Activated effector memory CD4-positive, alpha-beta T cell treated with Interleukin-2 at 50 U/mL for 16 hours (primary cell): ENCODE measurements around the gene CR1.
"Not testable (repeated sequence)": the region's sequence is repeated elsewhere in the genome, so short reads cannot be mapped to it uniquely, and the experiment has no call there.

Experiments used
- DNase-seq: peaks from one replicate; pipeline ENCODE4 v3.0.0-alpha.2; 2020

CR1 gene

DNA sequence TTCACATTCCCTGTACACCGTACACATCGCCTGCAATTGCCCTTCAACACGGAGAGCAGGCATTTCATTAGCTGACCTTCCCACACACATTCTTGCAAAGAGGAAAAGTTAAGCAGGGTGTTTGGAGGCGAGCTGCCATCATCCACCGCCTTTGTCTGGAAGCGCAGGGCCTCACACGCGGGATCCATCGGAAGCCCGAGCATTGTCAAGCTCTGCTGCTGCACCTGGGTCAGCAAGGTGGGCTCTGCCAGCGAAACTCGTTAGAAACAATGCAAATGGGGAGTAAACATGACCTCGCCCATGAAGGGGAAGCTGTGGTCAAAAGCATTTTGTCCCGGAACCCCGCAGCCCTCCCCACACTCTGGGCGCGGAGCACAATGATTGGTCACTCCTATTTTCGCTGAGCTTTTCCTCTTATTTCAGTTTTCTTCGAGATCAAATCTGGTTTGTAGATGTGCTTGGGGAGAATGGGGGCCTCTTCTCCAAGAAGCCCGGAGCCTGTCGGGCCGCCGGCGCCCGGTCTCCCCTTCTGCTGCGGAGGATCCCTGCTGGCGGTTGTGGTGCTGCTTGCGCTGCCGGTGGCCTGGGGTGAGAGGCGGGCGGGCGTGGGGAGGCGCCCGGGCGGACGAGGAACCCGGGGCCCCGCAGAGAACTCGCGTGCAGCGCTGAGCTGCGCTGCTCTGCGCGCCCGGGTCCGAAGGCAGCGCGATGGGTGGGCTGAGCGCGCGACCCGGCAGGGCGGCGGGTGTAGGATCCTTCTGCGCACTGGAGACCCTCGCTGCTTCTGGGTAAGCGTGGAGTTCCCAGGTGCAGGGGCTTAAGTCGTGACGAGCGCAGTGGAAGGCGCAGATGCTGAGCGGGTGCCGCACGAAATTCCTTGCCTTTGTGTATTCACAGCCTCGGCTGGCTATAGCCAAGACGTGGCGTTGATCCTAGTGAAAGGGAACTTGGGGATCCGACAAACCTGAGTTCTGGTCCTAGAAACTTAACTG lies at the start of gene CR1:
TSS of gene CR1 (plus strand) at position 357 of the 992 bp plus-strand sequence. CDS start at position 468, 111 bp downstream.
- peak; percentile 8 for DNase-seq

DNA sequence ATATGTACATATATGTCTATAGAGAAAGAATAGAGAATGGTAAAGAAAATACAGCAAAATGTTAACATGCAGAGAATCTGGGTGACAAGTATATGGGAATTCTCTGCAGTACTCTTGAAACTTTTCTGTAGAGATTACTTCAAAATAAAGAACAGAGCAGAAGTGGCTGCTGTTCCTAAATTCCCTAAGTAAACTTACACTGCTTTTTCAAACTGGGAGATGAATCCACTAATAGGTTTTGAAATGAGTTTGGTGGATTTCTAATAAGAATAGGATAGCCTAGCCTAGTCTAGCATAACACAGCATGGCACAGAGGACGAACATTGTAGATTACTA lies 42.3 kb upstream of the CR1 start:
- DNase-seq: no peak

DNA sequence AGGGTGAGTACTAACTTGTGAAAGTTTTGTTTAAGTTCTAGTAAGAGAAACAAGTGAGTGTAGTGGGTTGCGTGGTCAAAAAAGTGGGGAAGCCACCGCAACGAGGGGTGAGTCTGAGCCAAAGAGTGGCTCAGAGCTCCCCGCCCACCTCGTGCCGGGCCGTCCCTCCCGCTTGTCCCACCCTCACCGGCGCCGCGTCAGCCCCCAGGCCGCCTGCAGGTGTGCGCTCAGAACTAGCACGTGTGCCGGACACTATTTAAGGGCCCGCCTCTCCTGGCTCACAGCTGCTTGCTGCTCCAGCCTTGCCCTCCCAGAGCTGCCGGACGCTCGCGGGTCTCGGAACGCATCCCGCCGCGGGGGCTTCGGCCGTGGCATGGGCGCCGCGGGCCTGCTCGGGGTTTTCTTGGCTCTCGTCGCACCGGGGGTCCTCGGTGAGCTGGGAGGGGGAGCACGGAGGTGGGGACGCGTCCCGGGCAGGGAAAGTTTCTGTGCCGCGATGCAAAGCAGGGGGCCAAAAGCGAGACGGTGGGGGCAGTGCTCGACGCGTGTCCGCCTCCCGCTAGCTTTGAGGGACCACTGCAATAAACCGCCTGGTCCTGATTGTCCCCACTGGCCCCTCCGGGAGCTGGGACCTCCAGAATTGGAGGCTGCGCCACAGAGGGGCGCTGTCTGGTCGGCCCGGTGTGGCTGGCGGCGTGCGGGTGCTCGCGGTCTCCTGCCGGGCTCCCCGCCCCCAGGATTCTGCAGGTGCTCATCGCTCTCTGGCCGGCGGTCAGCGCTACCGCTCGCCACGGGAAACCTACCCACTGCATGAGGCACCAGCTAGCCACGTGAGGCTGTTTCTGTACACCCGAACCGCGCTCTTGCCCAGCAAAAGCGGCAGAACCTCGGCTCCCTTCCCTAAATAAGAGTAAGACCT lies 41.7 kb upstream of the CR1 start, which contains the start of gene CR2:
TSS of gene CR2 (plus strand) at position 283 of the 919 bp plus-strand sequence. CDS start at position 374, 91 bp downstream.
- DNase-seq: peak; percentile 10

DNA sequence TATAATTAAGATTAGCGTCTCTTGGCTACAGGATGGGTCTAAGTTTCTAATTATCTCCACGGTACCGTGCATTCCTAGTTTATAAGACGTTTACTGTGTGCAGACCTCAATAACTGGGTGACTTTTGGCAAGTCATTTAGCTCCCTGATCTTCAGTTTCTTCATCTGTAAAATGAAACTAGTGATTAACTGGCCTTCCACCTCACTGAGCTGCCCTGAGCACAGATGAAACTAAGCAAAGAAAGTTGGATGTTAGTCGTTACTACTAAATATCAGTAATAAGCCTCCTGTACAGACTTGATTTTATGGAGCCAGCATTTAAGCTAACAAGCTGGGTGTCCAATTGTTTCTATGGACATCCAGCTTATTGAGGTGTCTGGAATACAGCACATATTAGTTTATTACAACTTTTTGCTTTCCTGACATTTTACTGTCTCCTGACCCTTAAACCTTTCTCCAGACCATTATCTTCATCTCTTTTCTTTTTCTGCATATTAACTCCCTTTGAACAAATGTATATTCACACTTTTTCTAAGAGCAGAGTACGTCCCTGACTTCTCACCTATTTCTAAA lies 40.7 kb upstream of the CR1 start:
- DNase-seq: no peak

DNA sequence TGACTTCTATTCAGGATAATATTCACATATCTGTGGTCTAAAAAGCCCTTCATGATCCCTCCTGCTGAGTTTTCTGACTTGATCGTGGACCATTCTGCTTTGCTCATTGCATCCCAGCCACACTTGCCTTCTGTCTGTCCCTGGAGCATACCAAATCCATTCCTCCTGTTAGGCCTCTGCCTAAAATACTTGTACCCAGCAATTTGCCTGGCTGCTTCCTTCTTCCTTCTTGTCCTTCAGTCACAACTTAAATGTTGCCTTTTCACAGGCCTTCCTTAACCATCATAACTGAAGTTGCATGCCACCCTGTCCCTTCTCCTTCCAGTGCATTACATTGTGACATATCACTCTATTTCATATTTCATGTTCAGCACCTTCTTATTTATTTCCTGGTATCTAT lies 37.5 kb upstream of the CR1 start:
- DNase-seq: no peak

DNA sequence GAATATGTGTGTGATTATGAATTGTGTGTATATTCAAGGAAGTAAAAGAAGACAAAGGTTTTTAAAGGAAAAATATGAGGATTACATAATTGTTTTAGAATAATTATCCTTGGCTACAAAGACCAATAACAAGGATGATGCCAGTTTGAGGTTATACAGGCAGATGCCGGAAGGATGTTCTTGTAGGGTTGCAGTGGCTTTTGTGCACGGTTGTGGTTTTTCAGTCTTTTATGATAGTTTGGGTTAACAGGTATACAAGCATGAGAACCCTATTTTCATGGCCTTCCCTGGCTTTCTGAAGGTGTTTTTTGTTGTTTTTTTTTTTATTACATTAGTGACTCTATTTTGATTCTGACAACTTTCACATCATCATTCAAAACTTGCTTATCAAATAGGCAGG lies 36.9 kb upstream of the CR1 start:
- no peak for DNase-seq

DNA sequence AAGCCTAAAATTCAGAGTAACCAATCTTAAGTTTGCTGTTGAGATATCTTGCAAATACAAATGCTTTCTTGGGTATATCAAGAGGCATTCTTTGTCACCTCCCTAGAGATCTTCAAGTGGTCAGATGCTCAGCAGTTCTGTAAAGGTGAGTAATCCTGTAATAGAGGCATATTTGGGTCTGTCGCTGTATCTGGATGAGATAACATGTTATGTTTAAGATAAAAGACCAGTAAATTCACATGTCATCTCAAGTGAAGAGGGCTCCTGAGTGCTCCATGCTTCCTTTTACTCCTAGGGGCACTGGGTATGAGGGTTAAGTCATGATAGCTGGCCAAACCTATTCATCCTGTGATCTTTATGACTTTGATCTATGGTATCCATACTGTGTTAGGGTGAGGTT lies 34.3 kb upstream of the CR1 start:
- DNase-seq: no peak

DNA sequence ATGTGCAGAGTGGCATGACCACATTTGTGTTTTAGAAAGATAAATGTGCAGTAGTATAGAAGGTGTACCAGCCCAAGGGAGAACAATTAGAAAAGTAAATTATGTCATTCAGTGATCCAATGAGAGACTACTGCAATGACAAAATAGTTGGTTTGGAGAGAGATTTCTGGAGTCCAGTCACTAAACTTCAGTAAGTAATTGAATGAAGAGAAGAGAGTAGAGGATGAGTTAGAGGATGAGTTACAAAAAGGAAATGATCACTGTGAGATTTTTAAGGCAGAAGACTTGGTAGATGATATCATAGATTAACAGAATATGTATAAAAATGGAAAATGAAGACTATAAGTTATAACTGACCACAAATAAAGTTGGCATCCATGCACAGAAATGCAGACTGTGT lies 33.4 kb upstream of the CR1 start:
- no peak for DNase-seq

DNA sequence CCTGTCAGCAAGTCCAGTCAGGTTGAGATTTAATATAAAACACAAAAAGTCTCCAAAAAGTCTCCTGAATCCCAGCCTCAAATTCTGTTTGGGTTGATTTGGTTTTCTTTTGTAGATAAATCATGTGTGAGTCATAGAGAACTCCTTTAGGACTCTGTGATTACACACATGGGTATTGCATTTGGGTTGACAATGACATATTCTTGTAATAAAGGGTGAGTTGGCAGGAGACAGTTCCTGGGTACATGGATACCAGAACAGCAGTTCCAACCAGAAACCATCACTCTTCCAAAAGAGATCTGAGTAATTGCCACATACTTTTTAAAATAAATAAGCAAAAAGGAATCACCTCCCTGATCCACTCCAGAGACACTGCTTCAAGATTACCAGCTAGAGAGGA lies 32.9 kb upstream of the CR1 start:
- no peak for DNase-seq

DNA sequence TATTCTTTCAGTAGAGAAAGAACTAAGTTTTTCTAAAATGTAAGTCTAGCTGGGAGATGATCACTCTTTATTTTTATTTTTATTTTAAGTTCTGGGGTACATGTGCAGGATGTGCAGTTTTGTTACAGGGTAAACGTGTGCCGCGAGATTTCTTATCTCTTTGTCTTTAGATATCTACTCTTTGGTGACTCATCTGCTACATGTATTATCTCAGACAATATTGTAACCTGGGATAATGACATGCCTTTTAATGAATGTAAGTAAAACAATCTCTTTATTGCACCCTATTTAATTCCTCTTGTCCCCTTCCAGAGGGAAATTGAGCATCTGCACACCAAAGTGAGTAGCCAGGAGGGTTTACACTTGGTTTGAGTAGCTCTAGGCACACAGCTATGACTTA lies 32.4 kb upstream of the CR1 start:
- DNase-seq: no peak

DNA sequence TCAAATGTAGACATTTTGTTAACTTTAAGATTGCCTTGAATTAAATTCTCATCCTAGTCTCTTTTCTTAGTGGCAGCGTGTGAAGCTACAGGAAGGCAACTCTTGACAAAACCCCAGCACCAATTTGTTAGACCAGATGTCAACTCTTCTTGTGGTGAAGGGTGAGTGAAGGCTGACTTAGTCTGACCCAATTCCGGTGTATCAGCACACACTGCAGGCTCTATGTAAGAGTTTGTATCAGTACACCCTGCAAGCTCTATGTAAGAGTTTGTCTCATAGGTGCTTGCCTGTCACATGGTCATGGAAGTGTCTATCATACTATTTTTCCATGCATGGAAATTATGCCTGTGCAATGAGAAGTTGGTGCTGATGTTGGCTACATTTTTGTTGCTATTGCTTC lies 25.0 kb upstream of the CR1 start:
- DNase-seq: no peak

DNA sequence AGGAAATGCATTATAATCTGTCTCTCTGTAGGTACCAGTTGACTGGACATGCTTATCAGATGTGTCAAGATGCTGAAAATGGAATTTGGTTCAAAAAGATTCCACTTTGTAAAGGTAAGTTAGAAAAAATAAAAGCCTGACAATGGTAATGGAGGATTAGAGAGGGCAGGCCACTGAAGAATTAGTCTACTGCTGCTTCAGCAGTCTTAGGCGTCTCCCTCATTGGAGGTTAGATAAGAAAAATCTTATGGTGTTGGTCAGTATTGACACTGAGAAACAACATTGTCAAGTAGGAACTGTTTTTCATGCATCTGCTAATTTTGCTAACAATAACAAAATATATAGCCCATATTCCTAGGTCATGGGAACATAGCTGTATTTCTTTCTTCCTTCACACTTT lies 21.7 kb upstream of the CR1 start:
- no peak for DNase-seq

DNA sequence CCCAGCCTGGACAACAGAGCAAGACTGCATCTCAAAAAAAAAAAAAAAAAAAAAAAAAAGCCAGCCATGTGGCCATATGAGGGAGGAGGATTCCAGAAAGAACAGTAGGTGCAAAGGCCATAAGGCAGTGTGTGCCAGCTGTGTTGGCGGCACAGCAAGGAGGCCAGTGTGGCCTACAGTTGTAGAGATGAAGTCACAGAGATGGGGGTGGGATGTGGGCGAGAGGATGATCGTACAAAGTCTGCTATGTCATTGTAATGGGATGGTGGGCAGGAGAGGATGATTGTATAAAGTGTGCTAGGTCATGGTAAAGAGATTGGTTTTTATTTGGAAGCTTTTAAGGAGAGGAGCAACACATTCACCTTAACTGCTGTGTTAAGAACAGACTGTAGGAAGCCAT lies 9.8 kb upstream of the CR1 start:
- no peak for DNase-seq

DNA sequence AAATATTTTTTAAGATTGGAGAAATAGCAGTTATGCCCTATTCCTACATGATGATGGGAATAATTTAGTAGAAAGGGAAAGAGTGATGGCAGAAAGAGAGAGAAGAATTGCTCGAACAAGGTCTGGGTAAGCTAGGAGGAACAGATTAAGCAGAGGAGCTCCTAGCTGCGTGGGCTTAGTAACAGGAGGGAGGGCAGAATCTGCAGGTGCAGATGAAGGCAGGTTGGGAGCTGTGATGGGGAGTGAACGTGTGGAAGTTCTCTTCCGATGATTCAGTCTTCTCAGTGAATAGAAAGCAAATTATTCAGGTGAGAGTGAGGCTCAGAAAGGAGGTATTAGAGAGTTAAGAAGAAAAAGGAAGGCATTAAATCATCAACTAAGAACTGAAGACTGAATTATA lies 8.3 kb upstream of the CR1 start:
- no peak for DNase-seq

DNA sequence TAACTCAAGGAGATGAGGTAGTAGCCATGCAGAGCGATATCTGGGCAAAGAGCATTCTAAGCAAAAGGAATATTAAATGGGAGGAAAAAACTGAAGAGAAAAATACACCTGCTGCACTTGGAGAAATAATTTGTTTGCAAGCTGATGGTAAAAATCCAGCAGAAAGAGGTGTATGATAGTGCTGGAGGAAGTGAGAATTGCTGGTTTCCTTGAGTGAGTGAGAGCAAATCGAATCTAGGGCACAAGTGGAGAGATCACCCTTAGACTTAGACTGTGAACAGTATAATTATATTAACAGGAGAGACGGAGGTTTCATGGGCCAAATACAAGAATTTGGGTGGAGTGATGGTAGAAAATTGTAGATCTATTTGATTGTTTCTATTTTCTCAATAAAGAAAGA lies 2.7 kb upstream of the CR1 start:
- no peak for DNase-seq

DNA sequence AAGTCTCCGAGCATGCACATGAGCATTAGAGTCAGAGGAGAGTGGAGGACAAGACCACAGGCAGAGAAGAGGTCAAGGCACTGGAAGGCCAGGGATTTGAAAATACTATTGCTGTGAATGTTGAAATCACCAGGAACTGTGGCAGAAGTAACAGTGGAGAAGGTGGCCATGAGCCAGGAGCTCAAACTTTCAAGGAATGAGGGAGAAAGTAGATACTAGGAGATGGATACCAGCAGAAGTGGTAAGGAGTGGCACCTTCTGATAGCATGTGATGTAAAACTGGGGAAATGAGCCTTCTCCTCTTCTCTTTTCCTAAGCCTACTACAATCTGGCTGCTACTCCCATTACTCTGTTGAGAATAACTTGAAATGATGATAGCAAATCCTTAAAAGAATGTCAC lies 1.8 kb upstream of the CR1 start:
- DNase-seq: no peak

DNA sequence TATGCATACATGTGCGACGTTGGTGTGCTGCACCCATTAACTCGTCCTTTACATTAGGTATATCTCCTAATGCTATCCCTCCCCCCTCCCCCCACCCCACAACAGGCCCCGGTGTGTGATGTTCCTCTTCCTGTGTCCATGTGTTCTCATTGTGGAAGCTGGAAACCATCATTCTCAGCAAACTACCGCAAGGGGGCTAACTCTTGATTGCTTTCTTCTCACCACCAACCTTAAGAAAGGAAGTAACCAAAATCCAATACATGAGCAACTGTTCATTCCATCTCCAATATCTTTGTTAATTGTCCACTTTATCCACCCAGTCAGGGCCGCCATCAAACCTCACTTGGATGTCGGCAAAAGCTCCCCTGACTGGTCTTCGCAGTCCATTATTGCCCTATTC lies 676 bp upstream of the CR1 start:
- DNase-seq: not testable (repeated sequence)

DNA sequence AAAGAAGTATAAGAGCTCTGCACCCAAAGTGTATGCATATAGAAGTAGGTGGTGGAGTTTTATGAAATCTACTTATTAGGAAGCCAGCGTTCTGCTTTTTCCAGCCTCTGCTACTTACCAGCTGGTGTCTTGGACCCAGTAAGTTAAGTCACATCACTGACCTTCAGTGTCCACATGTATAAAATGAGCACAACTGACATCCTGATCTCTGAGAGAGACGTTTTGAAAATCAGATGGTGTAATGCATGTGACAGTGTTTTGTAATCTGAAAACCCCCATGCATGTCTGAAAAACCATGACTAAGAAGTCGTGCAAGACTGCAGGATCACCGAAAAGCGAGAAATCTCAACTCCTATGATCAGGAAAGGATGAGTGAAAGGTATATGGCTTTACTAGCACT lies 2.0 kb downstream of the CR1 start:
- no peak for DNase-seq

DNA sequence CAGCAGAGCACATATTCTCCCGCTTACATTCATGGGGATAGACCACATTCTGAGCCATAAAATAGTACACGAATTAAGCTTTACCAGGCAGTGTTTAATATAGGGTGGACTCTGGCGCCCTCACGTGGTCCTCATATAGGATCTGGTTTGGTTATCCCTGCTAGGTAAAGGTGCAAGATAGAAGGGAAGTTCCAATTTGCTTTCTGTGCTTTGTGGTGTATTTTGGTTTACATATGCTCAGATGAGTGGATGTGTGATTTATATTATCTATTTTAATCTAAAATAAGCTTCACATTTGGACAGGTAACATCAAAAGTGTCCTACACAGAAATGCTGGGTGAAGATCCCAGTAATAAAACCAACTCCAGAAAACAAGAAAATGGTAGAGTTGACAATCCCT lies 3.6 kb downstream of the CR1 start:
- peak; percentile 39 for DNase-seq

DNA sequence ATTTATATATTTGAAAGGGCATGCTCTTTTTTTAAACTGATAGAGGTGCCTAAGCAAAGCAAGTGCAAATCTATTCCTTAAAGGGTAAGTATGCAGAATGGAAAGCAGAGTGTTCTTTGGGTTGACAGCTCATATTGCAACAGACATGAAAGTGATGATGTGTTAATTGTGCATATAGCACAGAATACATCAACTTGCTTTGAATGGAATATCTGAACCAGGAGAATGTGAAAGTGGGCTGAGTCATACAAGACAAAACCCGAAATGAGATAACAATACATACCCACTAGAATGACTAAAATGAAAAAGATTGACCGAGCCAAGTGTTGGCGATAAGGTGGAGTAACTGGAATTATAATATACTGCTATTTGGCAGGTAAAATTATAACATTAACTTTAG lies 4.3 kb downstream of the CR1 start:
- no peak for DNase-seq

DNA sequence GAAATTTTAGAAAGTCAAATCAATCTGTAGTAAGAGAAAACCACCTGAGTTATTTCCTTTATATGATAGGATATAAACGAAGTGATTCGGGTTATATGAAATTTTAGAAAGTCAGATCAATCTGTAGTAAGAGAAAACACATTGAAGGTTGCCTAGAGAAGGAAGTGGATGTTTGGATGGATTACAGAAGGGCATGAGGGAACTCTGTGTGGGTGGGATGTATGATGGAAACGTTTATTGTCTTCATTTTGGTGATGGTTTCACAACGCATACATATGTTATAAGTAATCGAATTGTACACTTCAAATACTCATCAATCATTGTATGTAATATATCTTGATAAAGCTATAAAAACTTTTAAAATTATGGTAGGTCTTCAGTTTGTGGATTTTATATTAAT lies 5.1 kb downstream of the CR1 start:
- no peak for DNase-seq

DNA sequence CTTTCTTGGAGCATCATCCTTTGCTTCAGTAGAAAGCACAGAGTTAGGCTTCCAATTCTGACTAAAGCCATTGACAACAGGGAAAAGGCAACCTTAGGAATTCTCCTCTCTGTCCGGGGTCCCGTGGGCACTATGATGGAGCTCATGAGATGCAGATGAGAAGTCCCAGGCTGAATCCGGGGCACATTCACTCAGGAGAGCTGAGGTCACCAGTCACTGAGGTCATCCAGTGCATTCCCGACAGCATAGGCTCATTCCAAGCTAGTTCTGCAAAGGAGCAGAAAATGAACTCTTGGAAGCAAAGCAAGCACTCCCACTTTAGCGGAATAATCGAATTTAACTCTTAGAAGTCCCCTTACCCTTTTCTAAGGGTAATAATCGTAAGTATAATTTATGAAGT lies 6.8 kb downstream of the CR1 start:
- no peak for DNase-seq

DNA sequence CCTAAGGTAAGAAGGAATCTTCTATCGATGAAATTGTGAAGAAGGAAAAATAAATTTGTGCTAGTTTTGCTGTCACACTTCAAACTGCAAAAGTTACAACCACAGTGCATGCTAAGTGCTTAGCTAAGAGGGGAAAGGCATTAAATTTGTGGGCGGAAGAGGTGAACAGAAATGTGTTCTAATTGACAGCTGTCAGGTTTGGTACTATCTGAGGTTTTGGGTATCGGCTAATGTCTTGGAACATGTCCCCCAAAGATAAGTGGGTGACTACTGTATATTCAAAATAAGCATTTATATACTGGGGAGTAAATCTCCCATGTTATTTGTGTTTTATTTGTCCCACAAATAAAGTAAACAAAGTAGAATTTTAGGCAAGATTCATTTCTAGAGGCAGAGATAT lies 8.0 kb downstream of the CR1 start:
- DNase-seq: no peak

DNA sequence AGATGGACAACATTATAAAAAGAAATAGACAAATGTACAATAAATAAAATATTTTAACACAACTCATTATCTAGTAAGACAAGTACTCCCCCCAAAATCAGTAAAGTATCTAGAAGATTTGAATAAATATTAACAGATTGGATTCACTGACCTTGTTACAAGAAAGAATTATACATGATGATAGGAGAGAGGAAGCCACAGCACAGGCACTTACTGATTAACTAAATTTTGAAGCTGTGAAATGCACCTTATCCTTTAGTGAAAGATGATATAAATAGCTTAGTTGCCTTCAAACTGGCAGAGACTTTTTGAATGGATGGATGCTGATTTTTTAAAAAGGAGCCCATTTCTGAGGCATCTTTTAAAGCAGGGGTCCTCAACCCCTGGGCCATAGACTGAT lies 8.5 kb downstream of the CR1 start:
- no peak for DNase-seq
